Loucy (cell line): ENCODE measurements around the gene WNK4.

Experiments
- CTCF ChIP-seq: fragments of 200-600 bp; sonication (generic); conservative IDR thresholded peaks from 2 replicates; pipeline ENCODE4 v1.5.1; 2014; ENCODE audit warnings: mild to moderate bottlenecking, antibody characterized with exemption, low read length
- EZH2phosphoT487 ChIP-seq: fragments of 200-600 bp; IDR thresholded peaks from 2 replicates; pipeline ENCODE4 v1.6.1; 2018; ENCODE audit warnings: antibody characterized with exemption, mild to moderate bottlenecking, moderate library complexity, borderline replicate concordance

DNA sequence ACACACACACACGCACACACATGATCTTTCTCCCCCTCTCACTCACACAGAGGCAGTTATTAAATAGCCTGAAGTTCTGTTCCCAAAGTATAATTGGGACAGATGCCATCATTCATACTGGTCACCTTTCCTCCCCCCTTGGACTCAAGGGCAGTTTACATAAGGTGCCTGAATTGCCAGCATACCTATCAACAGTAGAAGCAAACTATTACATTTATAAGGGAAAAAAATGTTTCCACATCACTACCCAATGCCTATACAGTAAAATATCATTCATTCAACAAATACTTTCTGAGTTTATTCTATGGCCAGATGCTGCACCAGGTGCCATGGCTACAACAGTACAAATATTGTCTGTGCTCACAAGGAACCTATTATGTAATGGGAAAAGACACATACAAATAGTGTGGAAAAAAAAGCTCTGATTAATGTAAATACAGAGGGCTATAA is 24.5 kb downstream of the WNK4 start:
- TF ChIP-seq CTCF (no peak), EZH2phosphoT487 (no peak)
